Measurements from ENCODE around the gene EFHB. TPM values are rescaled to one million over a fixed set of nuclear protein-coding genes. Genes with fewer than 3 reads are reported as not detected.
A peak's percentile ranks its signal among the peaks of the same experiment; 100 is the strongest.

Gene EFHB
- total and polyA plus RNA-seq, 2 of the 13 experiments (the other 11 are each of a cell fraction or from before 2014, with no cell fraction given), result 0.15 to 0.42 TPM

DNA sequence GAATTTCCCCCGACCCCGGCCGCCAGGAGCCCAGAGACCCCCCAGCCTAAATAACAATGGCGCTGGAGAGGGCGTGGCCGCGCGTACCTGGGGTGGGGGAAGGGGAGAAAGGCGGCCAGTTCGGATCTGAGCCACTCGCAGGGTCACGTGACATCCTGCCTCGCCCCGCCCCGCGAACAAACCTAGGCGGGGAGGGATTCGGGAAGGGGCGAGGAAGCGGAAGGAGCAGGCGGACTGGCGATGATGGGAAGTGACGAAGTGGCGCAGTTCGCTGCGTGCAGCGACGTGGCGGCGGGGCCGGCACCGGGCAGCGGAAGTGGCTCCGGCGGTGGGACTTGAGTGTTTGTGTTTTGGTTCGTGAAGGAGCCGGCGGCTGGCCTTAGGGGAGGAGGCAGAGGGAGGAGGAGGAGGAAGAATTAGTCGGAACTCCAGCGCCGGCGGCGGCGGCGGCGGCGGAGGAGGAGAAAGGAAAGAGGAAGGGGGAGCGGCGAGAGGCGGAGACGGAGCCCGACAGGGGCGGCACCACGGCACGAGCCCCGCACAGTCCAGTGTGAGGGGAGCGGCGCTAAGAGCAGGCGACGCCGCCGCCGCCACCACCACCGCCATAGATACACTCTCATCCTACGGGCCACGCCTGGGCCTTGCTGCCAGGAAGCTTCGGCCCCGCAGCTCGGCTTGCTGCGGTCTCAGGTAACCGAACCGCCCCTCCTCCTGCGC, 13.0 kb upstream of the EFHB start, which contains the start of gene RAB5A:
Gene RAB5A, plus strand, starts transcription at position 266 of the 717 bp plus-strand sequence. CDS start 3,802 bp downstream, outside the sequence.
- no TSS peak for BruUV-seq (replicated peaks)
- H3K4me1 ChIP-seq (ENCODE audit: insufficient read depth, low read length), result peaks cover 29% of the 10 kb centered on the region
- WGBS (ENCODE audit: low lambda C conversion rate), result under 1% methylated on average over 40 of the region's 73 CpGs
- peaks cover 52% of the 10 kb centered on the region for H3K79me2 ChIP-seq (ENCODE audit: insufficient read depth, low read length)
- H3K4me2 ChIP-seq (ENCODE audit: low read depth, low read length), result peak within 1 kb of the TSS; percentile 83
- peaks cover 27% of the 10 kb centered on the region for H4K20me1 ChIP-seq (ENCODE audit: insufficient read depth, low read length)
- H3K27me3 ChIP-seq (ENCODE audit: control insufficient read depth in 1 of 2, insufficient read depth in 2 of 2, low read length in 2 of 2), result no peaks in the 10 kb centered on the region; a peak in 1 of 5 replicates
- H2AFZ ChIP-seq (ENCODE audit: low read length), result no peak within 1 kb of the TSS
- CTCF ChIA-PET (ENCODE audit: low intra/inter-chr PET ratio, low total read pairs), result no interaction called here
- POLR2A ChIA-PET, result interaction anchor here (1.0 to 1.2 kb wide), 2 partner anchors 10 to 94 kb away, joined by 5 read pairs; no protein-coding TSS in a partner anchor
- in situ Hi-C loops (cut with HindIII; ENCODE audit: extremely low pct_ligation_motif_present, low pct_unique_long_range_greater_than_20kb), result no loop called here
- peaks cover 3 to 12% of the 10 kb centered on the region in 2 experiments; a peak in 4 of 5 replicates for H3K36me3 ChIP-seq (replicated peaks in 1 of 2; ENCODE audit: control insufficient read depth in 1 of 2, insufficient read depth in 2 of 2, low read length in 2 of 2)
- H3K9ac ChIP-seq (ENCODE audit: insufficient read depth, low read depth, low read length), result peak within 1 kb of the TSS; percentile 94
- peak within 1 kb of the TSS; percentile 88 for H3K27ac ChIP-seq (ENCODE audit: extremely low read length, insufficient read depth, low read length)
- peak; percentile 85 for FAIRE-seq
- peak; percentile 94 for ATAC-seq
- no peaks in the 10 kb centered on the region for H3K9me3 ChIP-seq (ENCODE audit: low read length)
- intact Hi-C loops (cut with micrococcal nuclease; ENCODE audit: unreplicated experiment), result loop anchor here (2.0 to 10.0 kb wide), 3 partner anchors 94 to 375 kb away; partner anchors contain the start of genes KAT2B and SGO1
- peak within 1 kb of the TSS; percentile 73 to 98 (median 90) for H3K4me3 ChIP-seq (replicated peaks in 1 of 3; ENCODE audit: insufficient read depth in 1 of 3, low read depth in 2 of 3, low read length in 3 of 3)
- DNase-seq (ENCODE audit: low spot score), result peak; percentile 94
- TF ChIP-seq, protein P1, sequence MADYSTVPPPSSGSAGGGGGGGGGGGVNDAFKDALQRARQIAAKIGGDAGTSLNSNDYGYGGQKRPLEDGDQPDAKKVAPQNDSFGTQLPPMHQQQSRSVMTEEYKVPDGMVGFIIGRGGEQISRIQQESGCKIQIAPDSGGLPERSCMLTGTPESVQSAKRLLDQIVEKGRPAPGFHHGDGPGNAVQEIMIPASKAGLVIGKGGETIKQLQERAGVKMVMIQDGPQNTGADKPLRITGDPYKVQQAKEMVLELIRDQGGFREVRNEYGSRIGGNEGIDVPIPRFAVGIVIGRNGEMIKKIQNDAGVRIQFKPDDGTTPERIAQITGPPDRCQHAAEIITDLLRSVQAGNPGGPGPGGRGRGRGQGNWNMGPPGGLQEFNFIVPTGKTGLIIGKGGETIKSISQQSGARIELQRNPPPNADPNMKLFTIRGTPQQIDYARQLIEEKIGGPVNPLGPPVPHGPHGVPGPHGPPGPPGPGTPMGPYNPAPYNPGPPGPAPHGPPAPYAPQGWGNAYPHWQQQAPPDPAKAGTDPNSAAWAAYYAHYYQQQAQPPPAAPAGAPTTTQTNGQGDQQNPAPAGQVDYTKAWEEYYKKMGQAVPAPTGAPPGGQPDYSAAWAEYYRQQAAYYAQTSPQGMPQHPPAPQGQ (CRISPR knock-in tag; IDR thresholded peaks at IDR 0.05; ENCODE audit: borderline replicate concordance), result no peak
- TF ChIP-seq, protein P2, sequence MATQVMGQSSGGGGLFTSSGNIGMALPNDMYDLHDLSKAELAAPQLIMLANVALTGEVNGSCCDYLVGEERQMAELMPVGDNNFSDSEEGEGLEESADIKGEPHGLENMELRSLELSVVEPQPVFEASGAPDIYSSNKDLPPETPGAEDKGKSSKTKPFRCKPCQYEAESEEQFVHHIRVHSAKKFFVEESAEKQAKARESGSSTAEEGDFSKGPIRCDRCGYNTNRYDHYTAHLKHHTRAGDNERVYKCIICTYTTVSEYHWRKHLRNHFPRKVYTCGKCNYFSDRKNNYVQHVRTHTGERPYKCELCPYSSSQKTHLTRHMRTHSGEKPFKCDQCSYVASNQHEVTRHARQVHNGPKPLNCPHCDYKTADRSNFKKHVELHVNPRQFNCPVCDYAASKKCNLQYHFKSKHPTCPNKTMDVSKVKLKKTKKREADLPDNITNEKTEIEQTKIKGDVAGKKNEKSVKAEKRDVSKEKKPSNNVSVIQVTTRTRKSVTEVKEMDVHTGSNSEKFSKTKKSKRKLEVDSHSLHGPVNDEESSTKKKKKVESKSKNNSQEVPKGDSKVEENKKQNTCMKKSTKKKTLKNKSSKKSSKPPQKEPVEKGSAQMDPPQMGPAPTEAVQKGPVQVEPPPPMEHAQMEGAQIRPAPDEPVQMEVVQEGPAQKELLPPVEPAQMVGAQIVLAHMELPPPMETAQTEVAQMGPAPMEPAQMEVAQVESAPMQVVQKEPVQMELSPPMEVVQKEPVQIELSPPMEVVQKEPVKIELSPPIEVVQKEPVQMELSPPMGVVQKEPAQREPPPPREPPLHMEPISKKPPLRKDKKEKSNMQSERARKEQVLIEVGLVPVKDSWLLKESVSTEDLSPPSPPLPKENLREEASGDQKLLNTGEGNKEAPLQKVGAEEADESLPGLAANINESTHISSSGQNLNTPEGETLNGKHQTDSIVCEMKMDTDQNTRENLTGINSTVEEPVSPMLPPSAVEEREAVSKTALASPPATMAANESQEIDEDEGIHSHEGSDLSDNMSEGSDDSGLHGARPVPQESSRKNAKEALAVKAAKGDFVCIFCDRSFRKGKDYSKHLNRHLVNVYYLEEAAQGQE (IDR thresholded peaks at IDR 0.05; ENCODE audit: borderline replicate concordance in 1 of 2, low read depth in 1 of 2, low read length in 2 of 2), result peak in 1 of 2 experiments; percentile 34; a peak in 1 of 4 replicates
- TF ChIP-seq, protein P3, sequence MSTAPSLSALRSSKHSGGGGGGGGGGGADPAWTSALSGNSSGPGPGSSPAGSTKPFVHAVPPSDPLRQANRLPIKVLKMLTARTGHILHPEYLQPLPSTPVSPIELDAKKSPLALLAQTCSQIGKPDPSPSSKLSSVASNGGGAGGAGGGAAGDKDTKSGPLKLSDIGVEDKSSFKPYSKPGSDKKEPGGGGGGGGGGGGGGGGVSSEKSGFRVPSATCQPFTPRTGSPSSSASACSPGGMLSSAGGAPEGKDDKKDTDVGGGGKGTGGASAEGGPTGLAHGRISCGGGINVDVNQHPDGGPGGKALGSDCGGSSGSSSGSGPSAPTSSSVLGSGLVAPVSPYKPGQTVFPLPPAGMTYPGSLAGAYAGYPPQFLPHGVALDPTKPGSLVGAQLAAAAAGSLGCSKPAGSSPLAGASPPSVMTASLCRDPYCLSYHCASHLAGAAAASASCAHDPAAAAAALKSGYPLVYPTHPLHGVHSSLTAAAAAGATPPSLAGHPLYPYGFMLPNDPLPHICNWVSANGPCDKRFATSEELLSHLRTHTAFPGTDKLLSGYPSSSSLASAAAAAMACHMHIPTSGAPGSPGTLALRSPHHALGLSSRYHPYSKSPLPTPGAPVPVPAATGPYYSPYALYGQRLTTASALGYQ (CRISPR knock-in tag; IDR thresholded peaks at IDR 0.05), result peak; percentile 42; the same call in 1 of the 2 replicates
- TF ChIP-seq, protein P4, sequence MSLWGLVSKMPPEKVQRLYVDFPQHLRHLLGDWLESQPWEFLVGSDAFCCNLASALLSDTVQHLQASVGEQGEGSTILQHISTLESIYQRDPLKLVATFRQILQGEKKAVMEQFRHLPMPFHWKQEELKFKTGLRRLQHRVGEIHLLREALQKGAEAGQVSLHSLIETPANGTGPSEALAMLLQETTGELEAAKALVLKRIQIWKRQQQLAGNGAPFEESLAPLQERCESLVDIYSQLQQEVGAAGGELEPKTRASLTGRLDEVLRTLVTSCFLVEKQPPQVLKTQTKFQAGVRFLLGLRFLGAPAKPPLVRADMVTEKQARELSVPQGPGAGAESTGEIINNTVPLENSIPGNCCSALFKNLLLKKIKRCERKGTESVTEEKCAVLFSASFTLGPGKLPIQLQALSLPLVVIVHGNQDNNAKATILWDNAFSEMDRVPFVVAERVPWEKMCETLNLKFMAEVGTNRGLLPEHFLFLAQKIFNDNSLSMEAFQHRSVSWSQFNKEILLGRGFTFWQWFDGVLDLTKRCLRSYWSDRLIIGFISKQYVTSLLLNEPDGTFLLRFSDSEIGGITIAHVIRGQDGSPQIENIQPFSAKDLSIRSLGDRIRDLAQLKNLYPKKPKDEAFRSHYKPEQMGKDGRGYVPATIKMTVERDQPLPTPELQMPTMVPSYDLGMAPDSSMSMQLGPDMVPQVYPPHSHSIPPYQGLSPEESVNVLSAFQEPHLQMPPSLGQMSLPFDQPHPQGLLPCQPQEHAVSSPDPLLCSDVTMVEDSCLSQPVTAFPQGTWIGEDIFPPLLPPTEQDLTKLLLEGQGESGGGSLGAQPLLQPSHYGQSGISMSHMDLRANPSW (CRISPR knock-in tag; IDR thresholded peaks at IDR 0.05; ENCODE audit: borderline replicate concordance), result no peak
- TF ChIP-seq, protein P5, sequence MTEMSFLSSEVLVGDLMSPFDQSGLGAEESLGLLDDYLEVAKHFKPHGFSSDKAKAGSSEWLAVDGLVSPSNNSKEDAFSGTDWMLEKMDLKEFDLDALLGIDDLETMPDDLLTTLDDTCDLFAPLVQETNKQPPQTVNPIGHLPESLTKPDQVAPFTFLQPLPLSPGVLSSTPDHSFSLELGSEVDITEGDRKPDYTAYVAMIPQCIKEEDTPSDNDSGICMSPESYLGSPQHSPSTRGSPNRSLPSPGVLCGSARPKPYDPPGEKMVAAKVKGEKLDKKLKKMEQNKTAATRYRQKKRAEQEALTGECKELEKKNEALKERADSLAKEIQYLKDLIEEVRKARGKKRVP (CRISPR knock-in tag; IDR thresholded peaks at IDR 0.05), result 0 out of 4 replicates have a peak, but pooled peaks of 1 of the 2 experiments have one; percentile 39
- TF ChIP-seq, protein P6, sequence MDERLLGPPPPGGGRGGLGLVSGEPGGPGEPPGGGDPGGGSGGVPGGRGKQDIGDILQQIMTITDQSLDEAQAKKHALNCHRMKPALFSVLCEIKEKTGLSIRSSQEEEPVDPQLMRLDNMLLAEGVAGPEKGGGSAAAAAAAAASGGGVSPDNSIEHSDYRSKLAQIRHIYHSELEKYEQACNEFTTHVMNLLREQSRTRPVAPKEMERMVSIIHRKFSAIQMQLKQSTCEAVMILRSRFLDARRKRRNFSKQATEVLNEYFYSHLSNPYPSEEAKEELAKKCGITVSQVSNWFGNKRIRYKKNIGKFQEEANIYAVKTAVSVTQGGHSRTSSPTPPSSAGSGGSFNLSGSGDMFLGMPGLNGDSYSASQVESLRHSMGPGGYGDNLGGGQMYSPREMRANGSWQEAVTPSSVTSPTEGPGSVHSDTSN (CRISPR knock-in tag; IDR thresholded peaks at IDR 0.05), result no peak
- TF ChIP-seq RAD51 (IDR thresholded peaks at IDR 0.05; ENCODE audit: borderline replicate concordance) (peak; percentile 98), ZNF121 (CRISPR knock-in tag; IDR thresholded peaks at IDR 0.05) (no peak)

Measured in HepG2 (cell line).